ENCODE results near the gene CDH23.

The CDH23 gene

DNA sequence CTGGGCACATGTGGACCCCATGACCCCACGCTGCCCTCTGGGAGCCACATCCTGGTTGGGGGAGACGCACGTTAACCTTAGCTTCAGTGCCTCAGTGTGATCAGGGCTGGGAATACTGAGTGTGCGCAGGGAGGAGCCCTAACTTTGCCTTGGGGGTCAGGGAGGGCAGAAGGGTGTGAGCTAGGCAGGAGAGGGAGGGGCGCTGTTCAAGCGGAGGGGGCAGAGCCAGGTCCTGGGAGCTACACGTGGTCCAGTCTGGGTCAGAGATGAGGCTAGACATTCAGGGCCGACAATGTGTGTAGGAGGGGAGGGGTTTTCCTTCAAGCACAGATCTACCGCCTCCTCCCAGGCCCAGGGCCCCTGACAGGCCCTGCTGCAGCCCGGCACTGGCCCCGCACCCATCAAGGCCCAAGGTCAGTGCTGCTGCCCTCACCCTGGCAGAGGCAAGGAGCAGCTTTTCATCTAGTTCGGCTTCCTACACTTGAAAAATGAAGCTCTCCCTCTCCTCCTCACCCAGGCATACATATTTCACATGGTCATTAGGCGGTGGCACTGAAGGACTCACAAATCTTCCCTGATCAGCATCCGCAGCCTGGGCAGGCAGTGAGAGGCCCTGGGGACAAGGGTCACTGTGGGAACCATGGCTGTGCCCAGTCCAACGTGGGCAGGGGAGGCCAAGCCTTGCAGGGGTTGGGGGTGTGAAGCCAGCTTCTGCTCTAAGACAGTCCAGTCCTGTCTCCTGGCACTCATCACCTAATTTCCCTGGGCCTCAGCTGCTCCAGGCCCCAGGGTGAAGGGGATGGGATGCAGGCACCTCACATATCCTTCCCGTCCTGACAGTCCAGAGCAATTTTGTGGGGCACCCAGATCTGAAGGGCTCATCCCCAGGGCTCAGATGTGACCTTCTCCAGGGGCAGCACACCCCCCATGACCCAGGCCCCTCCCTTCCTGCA lies 275.6 kb downstream of the CDH23 start:
- FAIRE-seq: no peak

DNA sequence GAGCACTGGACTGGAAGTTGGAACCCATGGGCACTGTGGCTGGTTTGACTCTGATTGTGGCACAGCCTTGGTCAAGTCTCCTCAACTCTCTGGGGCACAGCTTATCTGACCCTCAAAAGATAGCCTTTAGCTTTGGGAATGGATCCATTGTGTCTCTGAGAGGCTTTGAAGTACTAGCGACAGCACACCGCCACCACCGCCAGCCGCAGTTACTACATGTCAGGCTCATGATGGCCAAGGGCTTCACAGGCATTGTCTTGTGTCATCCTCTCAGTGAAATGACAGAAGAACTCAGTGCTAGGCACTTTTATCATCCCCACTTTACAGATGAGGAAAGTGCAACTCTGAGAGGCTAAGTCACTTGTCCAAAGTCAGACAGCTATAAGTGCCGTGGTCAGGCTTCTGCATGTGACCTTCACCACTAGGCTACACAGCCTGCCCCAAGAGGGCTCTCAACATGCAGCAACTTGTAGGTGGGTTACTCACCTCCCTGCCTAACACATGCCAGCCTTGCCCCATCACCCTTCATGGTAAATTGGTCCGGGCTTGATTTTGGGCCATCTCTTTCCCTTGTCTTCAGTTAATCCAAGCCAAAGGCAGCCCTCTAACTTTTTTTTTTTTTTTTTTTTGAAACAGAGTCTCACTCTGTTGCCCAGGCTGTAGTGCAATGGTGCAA lies 278.7 kb downstream of the CDH23 start:
- FAIRE-seq: no peak

DNA sequence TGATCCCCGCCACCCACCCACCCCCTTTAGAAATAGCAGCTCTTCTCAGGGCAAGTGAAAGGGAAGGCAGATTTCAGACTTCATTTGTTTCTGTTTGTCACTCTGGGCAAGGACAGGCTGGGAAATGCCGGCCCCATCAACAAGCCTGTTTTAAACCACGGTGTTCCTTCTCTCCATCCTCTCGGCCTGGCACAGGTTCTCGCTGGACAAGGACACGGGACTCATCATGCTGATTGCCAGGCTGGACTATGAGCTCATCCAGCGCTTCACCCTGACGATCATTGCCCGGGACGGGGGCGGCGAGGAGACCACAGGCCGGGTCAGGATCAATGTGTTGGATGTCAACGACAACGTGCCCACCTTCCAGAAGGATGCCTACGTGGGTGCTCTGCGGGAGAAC lies 280.5 kb downstream of the CDH23 start:
- FAIRE-seq: no peak

DNA sequence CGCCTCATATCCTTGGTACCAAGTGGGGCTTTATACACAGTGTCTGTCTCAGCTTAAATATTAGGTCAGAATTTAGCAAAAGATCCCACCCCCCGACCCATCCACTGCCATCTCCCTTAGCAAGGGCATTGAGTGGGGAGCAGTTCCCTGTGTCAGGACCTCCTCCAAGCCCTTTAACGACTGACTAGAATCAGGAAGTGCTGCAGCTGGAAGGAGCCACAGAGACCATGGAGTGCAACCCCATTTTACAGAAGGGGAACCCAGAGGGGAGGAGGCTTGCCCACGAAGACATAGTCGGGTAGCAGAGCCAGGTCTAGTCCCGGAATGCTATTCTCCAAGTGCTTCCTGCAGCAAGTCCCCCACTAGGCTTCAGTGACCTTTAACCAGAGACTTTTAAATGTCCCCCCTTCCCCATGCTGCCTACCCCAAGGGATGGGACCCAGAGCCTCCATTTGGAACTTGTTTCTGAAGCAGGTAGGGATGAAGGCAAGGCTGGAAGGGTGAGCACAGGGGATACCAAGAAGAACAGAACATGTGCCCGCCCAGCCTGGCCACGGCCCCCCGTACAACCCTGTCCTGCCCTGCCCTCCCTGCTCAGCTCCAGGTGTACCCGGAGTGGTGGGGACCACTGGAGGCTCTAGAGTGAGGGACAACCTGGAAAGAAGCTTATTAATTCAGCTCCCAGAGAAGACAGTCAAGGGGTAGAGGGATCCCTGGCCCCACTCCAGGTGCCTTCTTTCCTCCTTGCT lies 281.5 kb downstream of the CDH23 start:
- FAIRE-seq: no peak

DNA sequence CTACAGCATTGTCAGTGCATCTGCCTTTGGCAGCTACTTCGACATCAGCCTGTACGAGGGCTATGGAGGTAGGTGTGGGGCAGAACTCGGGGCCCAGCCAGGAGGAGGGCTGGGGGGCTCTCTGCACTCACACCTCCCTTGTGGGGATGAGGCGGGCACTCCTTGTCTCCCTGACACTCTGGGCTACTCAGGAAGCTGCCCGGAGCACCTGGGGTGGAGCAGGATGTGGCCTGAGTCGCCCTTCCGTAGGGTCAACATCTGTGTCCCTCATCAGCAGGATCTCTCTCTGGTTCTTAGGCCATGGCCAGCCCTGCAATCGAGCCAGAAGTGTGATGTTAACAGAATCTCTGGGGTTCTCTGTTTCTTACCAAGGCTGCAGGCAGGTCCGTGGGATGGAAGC lies 282.7 kb downstream of the CDH23 start:
- FAIRE-seq: no peak

DNA sequence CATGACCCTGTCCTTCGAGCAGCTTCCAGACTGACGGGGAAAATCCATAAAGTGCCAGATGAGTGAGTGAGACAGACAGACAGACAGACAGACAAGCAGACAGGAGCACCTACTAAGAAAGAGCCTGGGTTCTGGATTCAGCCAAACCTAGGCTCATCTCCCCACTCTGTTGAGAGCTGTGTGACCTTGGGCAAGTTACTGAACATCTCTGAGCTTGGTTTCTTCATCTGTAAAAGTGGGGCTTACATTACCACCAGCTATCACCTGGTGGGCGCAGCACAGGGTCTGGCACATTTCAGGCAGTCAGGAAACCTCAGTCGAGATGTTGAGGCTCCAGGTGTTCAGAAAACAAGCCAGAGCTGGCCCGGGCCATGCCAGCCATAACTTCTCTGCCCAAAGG lies 285.3 kb downstream of the CDH23 start:
- no peak for FAIRE-seq

DNA sequence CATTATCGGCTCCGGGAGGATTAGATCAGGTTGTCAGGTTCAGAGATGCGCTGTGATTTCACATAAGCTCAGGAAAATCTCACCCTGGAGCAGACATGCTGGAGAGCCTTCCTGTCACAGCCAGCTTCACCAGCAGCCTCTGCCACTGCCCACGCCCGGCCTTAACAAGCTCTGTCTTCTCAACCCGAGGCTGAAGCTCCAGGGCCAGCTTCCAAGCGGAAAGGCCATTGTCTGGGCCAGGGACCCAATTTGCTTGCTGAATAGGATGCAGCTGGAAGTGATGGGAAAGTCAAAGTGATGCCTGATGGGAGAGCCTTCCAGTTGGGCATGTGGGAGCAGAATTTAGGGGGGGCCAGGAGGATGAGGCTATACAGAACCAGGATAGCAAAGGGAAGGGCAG lies 286.6 kb downstream of the CDH23 start:
- no peak for FAIRE-seq

DNA sequence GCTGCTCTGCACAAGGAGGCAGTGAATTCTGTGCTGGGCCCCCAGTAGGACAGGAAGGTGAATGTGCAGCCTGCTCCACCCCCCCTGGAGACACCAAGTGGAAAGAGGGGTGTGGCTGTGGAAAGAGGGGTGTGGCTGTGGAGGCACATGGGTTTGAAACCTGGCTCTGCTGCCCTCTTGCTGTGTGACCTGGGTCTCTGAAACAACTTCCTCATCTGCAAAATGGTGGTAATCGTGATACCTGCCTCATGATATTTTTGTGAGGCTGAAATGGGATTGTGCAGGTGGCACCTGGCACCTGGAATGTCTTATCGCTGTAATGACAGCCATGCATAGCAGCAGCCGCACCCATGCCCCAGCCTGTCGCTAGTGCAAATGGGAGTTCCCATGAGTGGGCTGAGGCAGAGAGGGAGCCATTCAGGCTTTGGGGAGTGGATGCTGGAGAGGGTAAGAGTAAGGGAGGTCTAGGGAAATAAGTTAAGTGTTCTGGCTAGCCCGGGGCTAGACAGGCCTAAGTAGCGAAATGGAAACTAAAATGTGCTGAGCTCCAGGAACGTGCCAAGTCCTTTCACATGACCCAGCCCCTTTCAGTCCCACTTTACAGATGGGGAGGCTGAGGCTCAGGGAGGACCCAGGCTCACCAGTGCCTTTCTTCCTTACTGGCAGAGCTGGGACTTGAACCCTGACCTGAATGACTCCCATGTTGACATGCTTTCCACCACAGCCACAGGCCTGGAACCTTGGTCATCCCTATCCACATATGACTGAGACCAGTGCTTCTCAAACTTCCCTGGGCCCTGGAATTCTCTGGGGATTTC lies 287.8 kb downstream of the CDH23 start:
- FAIRE-seq: no peak

DNA sequence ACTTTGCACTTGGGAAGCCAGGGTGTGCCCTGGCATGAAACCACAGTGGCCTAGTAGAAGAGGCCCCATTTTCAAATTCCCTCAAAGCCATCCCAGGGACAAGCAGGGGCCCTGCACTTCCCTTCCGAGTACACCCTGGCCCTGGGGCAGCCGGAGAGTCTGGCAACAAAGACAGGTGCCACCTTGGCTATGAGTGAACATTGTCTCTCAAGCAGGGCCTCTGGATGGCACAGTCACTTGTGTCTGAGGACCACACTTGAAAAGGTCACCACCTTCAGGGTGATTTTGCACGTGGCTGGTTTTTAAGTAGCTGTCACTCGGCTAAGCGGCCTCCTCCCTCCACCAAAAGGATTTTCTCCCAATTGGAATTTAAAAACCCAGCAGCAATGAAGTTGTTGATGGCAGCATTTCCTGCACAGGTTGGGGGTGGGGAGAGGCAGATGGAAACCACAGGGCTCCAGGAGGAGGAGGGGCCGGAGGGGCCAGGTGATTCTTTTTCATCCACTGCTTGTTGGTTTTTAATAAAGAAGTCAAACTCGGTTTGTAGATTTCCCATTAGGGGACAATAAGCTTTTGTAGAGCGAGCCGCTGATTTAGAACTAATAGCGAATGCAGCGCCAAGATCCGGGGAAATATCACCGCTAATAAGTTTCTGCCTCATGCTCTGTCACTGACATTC lies 289.0 kb downstream of the CDH23 start:
- FAIRE-seq: no peak

DNA sequence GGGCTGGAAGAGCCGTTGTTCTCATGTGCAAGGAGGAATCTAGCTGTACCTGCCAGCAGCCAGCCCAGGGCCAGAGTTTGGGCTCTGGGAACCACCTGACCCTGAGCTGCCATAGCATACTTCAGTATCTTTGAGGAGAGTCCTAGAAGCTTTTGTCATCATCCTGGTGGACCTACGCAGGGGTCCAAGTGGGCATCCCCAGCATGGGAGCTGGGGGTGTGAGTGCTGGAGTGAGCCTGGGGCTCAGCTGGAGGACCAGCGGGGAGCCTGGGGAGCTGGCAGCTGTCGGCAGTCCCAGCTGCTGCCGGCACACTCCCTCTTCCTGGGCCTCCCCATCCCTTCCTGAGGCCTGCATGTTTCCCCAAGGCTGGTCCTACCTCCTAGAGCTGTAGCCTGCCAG lies 290.4 kb downstream of the CDH23 start:
- FAIRE-seq: no peak

DNA sequence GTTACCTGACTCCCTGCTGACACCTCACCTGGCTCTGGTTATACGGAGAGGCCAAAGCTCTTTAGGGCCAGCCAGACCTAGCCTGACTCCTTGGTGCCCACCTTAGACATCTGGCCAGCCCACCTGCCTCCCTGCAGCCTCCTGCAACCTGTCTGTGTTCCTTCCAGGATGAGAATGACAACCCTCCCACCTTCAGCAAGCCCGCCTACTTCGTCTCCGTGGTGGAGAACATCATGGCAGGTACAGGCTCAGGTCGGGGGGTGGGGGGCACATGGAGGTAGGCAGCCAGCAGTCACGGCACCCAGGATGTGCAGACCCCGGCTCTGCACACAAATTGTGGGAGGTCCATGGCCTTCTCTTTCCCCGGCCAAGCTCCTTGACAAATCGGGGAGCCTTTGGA lies 290.8 kb downstream of the CDH23 start:
- FAIRE-seq: no peak

DNA sequence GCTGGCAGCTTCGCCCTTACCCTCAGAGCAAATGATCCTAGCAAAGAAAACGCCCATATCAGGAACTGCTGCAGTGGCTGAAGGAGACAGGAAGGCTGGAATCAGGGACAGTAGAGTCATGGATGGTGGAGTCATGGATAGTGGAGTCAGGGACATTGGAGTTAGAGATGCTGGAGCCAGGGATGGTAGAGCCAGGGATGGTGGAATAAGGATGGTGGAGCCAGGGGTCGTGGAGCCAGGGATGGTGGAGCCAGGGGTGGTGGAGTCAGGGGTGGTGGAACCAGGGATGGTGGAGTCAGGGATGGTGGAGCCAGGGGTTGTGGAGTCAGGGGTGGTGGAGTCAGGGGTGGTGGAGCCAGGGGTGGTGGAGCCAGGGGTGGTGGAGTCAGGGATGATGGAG lies 291.5 kb downstream of the CDH23 start:
- FAIRE-seq: no peak

DNA sequence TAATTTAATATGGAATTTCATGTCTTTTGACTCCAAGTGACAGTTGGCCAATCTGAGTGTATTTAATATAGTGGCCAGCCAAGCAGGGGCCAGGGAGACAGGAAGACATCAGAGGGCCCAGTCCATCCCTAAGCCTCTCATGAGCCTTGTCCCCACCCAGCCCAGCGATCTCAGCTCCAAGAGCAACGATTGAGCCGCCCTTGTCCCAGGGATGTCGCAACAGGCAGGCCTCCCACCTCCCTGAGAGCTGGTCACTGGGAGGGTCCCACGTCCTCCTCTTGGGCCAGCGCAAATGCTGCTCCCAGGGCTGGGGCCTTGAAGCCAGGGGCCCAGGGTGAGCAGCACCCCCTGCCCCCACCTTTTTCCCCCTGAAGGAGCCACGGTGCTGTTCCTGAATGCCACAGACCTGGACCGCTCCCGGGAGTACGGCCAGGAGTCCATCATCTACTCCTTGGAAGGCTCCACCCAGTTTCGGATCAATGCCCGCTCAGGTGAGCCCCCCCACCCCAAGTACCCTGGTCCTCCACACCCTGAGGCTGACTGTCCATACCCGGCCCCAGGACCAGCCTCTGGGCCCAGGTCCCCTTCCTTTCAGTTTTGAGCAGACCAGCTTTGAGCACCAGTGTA lies 293.5 kb downstream of the CDH23 start:
- FAIRE-seq: no peak

DNA sequence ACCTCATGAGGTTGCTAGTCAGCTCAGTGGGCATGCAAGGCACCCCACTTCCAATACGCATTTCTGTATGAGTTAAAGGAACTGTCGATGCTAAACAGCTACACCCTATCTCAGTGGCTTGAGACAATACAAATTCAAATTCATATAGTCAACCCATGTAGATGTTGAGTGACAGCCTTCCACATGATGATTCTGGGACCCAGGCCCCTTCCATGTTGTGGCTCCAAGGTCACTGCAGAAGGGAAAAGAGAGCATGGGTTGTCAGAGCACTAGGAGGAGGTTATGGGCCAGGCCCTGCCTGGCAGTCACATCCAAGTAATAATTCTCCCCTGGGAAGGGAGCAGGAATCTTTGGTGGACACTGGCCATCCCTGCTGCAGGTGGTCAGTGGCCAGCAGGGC lies 294.7 kb downstream of the CDH23 start:
- no peak for FAIRE-seq

DNA sequence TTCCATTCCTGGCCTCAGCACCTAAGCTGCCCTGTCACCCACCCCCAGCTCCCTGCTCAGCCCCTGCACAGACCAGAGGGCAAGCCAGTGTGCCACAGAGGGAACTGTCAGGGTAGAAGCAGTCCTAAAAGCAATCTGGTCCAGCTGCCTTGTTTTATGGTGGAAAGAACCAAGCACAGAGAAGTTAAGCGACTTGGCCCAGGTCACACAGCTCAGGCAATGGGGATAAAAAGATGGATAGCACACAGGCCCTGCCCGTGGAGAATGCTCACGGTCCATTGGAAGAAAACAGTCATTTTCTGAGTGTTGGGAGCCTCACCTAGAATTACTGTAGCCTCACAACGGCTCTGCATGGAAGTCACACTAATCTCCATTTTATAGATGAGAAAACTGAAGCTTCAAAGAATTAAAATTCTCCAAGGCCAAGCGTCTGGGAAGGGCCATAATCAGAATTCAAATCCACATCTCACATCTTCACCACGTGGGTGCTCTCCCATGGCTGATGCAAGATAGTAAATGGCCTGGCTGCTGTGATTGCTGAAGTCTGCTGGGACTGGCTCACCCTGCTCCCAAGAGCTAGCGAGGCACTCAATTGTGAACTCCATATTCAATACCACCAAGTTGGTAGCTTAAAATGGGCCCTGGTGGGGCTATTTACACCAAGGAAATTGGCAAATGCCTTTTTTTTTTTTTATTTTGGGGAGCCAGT lies 296.0 kb downstream of the CDH23 start:
- FAIRE-seq: no peak

DNA sequence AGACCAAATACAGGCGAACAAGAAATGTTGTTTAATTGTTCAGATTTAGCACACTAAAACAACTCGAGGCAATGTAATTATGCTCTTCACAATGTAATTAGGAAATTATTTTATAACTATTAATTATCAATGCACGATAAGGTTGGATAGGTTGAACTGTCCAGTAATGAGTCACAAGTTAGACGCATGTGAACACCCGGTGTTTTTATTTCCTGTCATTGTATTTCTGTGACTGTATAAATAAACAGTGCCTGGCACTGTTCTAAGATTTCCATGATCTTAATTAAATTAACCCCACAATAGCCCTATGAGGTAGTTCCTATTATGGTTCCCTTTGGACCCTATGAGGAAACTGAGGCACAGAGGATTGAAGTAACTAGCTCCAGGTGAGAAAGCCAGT lies 296.7 kb downstream of the CDH23 start:
- no peak for FAIRE-seq

DNA sequence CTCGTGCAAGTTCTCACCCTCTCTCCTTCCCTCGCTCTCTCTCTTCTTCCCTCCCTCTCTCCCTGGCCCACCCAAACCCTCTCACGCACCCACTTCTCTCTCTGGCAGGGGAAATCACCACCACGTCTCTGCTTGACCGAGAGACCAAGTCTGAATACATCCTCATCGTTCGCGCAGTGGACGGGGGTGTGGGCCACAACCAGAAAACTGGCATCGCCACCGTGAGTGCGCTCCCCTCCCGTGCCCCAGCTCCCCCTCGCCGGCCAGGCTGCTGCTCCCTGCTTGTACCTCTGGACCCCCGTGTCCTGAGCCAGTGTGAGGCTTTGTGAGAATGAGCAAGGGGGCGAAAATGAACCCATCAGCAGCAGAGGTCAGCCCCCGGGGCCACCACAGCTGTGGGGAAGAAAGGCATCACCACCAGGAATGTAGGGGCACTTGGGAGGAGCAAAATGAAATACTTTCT lies 297.4 kb downstream of the CDH23 start:
- FAIRE-seq: no peak

DNA sequence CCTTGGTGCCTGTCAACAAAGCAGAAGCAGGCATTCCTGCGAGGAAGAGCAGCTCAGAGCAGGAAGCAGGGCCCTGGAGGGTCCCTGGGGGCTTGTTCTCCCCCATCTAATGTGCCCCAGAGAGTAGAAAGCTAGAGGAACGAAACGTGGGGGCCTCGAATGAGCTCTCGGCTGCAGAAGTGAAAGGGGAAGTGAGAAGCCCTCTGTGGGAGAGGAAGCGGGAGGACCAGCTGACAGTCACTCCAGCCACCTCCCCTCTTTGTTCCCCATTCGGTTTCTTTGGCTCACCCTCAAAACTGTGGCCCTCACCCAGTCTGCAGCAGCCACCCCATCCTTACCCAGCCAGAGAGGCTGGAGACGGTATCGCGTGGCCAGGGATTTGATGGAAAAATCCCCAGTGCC lies 297.8 kb downstream of the CDH23 start:
- no peak for FAIRE-seq

DNA sequence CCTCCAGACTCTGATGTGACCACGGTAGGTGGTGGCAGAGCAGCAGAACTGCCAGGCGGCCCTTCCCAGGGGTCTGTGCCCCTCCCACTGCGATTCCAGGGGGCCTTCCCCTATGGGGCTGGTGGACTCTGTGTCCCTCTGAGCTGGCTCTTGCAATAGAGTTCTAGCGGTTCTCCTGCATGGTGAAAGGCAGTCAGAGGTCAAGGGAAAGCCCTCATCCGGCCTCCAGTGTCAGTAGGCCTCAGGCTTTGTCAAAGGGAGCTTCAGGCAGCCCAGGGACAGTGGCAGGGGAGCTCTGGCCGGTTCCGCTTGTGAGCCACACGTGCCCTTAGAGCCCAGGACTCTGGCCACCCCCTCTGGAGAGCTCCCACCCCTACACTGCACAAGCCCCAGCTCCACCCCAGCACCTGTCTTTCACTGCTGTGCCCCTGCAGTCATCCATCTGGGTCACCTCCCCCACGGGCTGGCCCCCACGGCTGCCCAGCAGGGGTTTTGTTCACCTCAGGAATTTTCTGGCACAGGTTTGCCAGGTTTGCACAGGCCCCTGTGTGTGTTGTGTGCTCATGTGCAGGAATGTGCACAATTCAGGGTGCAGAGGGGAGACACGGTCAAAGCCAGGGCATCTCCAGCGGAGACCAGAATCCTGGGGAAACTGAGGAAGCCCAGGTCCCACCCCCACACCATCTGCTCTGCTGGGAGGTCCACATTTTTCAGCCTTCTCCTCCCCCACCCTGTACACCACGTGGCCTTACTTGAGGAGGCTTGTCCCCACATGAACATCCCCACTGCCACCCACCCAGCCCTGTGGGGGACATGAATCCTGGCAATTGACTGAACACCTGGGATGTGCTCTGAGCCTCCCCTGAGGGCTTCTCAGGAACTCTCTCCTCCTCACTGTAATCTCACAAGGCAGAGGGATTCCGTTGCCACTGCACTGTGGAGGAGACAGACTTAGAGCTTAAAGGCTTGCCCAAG lies 299.1 kb downstream of the CDH23 start:
- FAIRE-seq: no peak
